NT2/D1 (cell line): Measurements from ENCODE around the gene RBM46.

Experiments used
- DNase-seq: peaks from one replicate; pipeline ENCODE4 v3.0.0-alpha.2; 2011; ENCODE audit warnings: low read depth, low spot score
- H3K27me3 ChIP-seq: 2 replicates; pipeline ENCODE4 v1.6.0; 2011; ENCODE audit warnings: mild to moderate bottlenecking; ENCODE audit not compliant: insufficient read length, insufficient read depth
- H3K36me3 ChIP-seq: 2 replicates; pipeline ENCODE4 v1.6.1; 2011; ENCODE audit warnings: mild to moderate bottlenecking, low read length, mixed read lengths; ENCODE audit not compliant: insufficient read depth, insufficient read length
- H3K4me1 ChIP-seq: 2 replicates; pipeline ENCODE4 v1.5.1; 2011; ENCODE audit not compliant: insufficient read depth, insufficient read length
- H3K4me3 ChIP-seq: 2 replicates; pipeline ENCODE4 v1.5.1; 2011; ENCODE audit warnings: low read depth; ENCODE audit not compliant: insufficient read length
- H3K9ac ChIP-seq: 2 replicates; pipeline ENCODE4 v1.6.0; 2011; ENCODE audit warnings: low read depth; ENCODE audit not compliant: insufficient read length
- H3K9me3 ChIP-seq: 2 replicates; pipeline ENCODE4 v1.5.1; 2011; ENCODE audit warnings: mild to moderate bottlenecking, low read length; ENCODE audit not compliant: insufficient read depth
- SUZ12 ChIP-seq: IDR thresholded peaks from 2 replicates; pipeline ENCODE4 v1.6.1; 2011; ENCODE audit not compliant: insufficient read length, insufficient read depth; ENCODE audit errors: extremely low read depth
- YY1 ChIP-seq: IDR thresholded peaks from 2 replicates; pipeline ENCODE4 v1.6.1; 2011; ENCODE audit not compliant: insufficient read length, insufficient read depth
- ZNF274 ChIP-seq: IDR thresholded peaks from 2 replicates; pipeline ENCODE4 v1.6.1; 2011; ENCODE audit warnings: mild to moderate bottlenecking, low read depth, low read length

The RBM46 gene

DNA sequence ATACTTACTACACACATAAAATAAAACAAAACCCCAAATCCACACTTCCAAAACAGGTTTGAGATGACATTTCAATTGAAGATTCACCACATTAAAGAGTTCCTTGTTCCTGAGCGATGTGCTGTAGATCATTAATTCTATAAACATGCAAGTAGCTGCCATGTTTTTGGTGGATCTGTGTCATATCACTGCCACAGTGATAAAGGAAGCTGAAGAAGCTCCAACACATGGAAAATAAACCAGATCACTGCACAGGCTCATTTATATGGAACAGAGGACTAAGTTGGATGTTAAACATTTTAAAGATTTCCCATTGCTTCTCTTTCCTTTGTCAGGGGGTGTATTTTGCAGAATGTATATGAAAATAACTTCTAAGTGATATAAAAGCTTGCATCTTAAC, 2.8 kb upstream of the RBM46 start:
- Histone ChIP-seq H3K27me3 (no peaks in the 10 kb centered on the region), H3K4me3 (no peak overlapping the region), H3K4me1 (no peaks in the 10 kb centered on the region), H3K36me3 (no peaks in the 10 kb centered on the region), H3K9me3 (no peaks in the 10 kb centered on the region), H3K9ac (no peak overlapping the region)
- no peak for TF ChIP-seq ZNF274
- TF ChIP-seq SUZ12 = no peak
- no peak for TF ChIP-seq YY1
- DNase-seq = no peak

DNA sequence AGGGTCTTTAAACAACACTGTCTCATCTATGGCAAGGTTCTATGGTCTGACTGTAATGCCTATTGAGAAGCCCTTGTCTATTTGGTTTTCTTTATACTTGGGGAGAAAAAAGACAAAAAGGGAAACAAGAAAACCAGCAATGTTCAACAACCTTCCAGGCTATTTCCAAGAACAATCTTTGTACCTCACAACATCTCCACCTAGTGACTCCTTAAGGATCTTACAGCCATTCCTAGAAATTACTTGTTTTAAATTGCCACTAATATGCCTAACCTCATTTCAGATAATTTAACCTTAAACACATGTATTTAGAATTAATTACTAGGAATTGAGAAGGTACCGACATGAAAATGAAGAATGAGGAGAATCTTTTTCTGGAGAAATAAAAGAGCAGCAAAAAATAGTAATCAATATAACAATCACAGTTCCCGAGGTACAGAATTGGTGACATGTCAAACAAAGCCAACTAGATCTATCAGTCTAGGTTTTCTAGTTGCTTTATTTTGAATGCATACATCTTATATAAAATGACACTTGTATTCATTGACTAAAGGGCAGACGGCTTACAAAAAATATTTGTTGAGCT, 1.6 kb upstream of the RBM46 start:
- Histone ChIP-seq H3K9ac (no peak overlapping the region), H3K36me3 (no peaks in the 10 kb centered on the region), H3K27me3 (no peaks in the 10 kb centered on the region), H3K4me1 (no peaks in the 10 kb centered on the region), H3K9me3 (no peaks in the 10 kb centered on the region), H3K4me3 (no peak overlapping the region)
- TF ChIP-seq ZNF274 (no peak), SUZ12 (no peak), YY1 (no peak)
- DNase-seq = peak; percentile 2

GRCh38 chr4:154781983-154782293, 866 bp downstream of the RBM46 start:
- Histone ChIP-seq H3K36me3 (no peaks in the 10 kb centered on the region), H3K27me3 (no peaks in the 10 kb centered on the region), H3K9ac (no peak overlapping the region), H3K4me1 (no peaks in the 10 kb centered on the region), H3K4me3 (no peak overlapping the region), H3K9me3 (no peaks in the 10 kb centered on the region)
- DNase-seq = no peak
- TF ChIP-seq YY1 (no peak), SUZ12 (no peak), ZNF274 (no peak)

- H3K4me1 ChIP-seq = no peaks in the 10 kb centered on the region
- no peak overlapping the region for H3K9ac ChIP-seq
- H3K4me3 ChIP-seq = no peak overlapping the region
- H3K9me3 ChIP-seq = no peaks in the 10 kb centered on the region
- no peaks in the 10 kb centered on the region for H3K27me3 ChIP-seq
- H3K36me3 ChIP-seq = no peaks in the 10 kb centered on the region
- no peak for DNase-seq
- TF ChIP-seq YY1 (no peak), SUZ12 (no peak), ZNF274 (no peak)
Measured at GRCh38 chr4:154807042-154807630, 26.1 kb downstream of the RBM46 start.

DNA sequence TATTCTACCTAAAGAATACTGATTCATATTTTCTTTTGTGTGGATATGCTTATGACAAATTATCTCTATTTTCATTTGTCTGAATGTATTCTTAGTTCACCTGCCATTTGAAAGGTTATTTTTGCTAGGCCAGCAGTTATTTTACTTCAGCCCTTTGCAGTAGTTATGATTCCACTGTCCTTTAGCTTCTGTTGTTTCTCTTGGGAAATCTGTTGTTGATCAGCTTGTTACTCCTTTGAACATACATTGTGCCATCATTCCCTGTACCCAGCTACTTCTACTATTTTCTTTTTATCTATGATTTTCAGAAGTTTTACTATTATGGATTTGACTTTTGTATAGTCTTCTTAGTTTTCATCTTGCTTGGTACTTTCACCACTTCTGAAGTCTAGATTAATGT, 37.2 kb downstream of the RBM46 start:
- Histone ChIP-seq H3K36me3 (no peaks in the 10 kb centered on the region), H3K9ac (no peak overlapping the region), H3K4me3 (no peak overlapping the region), H3K4me1 (no peaks in the 10 kb centered on the region), H3K9me3 (no peaks in the 10 kb centered on the region), H3K27me3 (no peaks in the 10 kb centered on the region)
- no peak for TF ChIP-seq ZNF274
- TF ChIP-seq YY1 = no peak
- no peak for TF ChIP-seq SUZ12
- no peak for DNase-seq

DNA sequence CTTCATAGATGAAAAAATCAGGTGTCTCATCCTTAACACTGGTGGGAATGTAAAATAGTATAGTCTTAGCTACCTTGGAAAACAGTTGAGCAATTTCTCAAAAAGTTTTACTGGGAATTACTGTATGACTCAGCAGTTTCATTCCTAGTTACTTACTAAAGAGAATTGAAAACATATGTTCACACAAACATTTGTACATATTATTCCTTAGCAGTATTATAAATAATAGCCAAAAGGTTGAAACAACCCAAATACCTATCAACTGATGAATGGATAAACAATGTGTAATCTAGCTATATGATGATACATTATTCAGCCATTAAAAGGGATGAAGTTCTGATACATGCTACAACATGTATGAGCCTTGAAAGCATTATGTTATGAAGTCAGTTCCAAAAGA, 41.7 kb downstream of the RBM46 start:
- Histone ChIP-seq H3K4me3 (no peak overlapping the region), H3K27me3 (no peaks in the 10 kb centered on the region), H3K4me1 (no peaks in the 10 kb centered on the region), H3K36me3 (no peaks in the 10 kb centered on the region), H3K9ac (no peak overlapping the region), H3K9me3 (no peaks in the 10 kb centered on the region)
- TF ChIP-seq SUZ12 (no peak), YY1 (no peak)
- no peak for DNase-seq

- Histone ChIP-seq H3K4me3 (no peak overlapping the region), H3K27me3 (no peaks in the 10 kb centered on the region), H3K9ac (no peak overlapping the region), H3K9me3 (no peaks in the 10 kb centered on the region), H3K36me3 (no peaks in the 10 kb centered on the region), H3K4me1 (no peaks in the 10 kb centered on the region)
- no peak for TF ChIP-seq ZNF274
- no peak for DNase-seq
Measured at GRCh38 chr4:154836030-154836429, 55.0 kb downstream of the RBM46 start.
